Kidney glomerular epithelial cell (primary cell): Measurements from ENCODE around the gene SHC1.
"Not testable (repeated sequence)": the region's sequence is repeated elsewhere in the genome, so short reads cannot be mapped to it uniquely, and the experiment has no call there.

Experiments used
- DNase-seq: peaks from one replicate; lab custom pipeline; 2025; lab: John Stamatoyannopoulos, UW

The SHC1 gene

DNA sequence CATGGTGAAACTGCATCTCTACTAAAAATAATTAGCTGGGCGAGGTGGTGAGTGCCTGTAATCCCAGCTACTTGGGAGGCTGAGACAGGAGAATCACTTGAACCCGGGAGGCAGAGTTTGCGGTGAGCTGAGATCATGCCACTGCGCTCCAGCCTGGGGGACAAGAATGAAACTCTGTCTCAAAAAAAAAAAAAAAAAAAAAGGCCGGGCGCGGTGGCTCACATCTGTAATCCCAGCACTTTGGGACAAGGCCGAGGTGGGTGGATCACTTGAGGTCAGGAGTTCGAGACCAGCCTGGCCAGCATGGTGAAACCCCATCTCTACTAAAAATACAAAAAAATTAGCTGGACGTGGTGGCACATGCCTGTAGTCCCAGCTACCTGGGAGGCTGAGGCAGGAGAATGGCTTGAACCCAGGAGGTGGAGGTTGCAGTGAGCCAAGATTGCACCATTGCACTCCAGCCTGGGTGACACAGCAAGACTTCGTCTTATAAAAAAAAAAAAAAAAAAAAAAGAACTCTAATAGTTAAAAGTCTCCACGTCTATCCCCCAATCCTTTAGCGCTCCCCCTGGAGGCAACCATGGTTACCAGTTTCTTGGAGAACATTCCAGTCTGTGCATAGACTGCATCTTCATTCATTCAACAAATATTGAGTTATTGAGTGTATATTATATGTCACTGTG lies 24.9 kb upstream of the SHC1 start:
- DNase-seq = peak; percentile 52

DNA sequence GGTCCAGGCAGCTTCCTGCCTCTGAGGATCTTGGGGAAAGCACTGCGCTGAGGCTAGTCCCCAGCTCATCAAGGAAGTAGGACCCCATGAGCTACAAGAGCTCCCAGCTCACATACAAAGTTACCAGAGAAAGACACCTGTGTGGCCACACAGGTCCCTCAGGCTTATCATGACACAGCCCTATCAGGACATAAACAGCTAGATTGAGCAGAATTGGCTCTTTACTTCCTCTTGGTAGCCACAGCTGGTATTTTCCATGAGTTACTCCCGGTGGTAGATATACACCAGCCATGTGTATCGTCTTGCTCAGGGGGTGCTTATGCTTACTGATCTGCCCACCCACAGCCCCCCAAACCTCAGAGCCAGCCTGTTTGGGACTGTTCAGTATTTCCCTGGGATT lies 24.0 kb upstream of the SHC1 start:
- DNase-seq = no peak

DNA sequence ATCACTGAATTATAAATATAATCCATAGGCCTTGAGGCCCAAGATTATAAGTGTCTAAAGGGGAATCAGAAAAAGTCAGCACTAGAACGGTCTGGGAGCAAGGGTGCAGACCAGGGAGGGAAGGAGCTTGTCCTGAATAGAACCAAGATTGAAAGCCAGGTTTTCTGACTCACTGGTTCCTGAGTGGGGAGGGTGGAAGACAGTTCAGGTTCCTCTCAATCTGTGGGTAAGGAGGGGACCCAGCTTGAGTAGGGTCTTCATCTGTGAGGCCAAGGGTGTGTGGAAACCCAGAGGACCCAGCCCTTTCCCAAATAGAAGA lies 23.7 kb upstream of the SHC1 start:
- no peak for DNase-seq

DNA sequence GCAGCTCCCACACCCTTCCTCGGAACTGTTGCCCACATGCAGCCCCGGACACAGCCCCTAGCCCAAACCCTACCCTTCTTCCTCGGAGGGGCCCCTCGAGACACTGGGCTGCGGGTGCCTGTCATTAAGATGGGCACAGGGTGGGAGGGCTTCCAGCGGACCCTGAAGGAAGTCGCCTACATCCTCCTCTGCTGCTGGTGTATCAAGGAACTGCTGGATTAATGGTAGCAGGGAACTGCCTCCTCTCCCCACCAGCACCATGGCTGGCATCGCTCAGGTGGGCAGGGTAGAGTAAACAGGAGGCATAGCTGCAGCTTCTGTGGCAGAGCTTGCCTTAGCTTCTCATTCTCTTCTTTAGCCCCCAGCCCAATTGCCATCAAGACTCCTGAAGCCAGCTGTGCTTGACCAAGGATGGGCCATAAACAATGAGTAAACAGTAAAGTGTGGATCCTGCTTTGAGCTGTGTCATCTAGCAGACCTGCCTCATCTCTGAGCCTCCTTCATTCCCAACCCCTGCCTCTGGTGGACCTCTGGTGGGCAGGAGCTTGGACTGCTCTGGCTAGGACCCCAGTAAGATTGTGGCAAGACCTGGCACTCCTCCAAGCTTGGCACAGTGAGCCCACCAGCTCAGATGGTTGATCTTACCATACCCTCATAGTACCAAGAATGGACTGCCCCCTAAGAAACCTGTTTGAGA lies 23.2 kb upstream of the SHC1 start, which contains the start of gene LENEP:
LENEP (plus strand) TSS at position 15 of the 697 bp plus-strand sequence; CDS start at position 37, 22 bp downstream.
- no peak for DNase-seq

DNA sequence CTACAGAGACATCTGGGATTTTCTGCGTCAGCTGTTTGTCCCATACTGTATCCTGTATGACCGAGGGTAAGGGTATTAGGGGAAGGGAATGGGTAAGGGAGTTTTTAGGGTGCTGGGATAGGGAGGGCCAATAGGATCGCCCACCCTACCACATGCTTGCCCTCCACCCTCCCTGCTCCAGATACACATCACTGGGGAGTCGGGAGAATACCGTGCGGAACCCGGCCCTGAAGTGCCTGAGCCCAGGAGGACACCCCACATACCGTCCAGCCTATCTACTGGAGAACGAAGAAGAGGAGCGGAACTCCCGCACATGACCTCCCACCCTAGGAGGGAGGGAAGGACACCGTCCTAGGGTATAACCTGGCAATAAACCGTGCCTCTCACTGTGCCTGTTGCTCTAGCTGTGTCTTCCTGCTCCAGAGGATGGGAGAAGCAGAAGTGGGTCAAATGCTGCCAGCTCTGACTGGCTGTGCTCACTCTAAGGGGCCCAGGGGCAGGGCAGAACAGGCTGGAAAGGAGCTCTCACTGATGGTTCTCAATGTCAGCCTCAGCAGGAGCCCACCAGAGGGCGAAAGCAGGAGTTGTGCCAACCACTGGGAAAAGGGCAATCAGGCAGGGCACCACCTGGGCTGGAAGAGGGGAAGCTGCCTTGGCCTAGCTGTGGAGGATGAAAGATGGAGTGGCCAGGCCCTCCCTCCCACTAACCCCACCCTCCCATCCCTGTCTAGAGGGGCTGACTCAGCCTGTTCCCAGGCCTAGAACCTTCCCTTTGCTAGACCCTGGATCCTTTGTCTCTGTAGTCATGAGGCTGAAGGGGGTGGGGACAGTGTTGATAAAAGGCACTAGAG lies 22.4 kb upstream of the SHC1 start:
- no peak for DNase-seq

DNA sequence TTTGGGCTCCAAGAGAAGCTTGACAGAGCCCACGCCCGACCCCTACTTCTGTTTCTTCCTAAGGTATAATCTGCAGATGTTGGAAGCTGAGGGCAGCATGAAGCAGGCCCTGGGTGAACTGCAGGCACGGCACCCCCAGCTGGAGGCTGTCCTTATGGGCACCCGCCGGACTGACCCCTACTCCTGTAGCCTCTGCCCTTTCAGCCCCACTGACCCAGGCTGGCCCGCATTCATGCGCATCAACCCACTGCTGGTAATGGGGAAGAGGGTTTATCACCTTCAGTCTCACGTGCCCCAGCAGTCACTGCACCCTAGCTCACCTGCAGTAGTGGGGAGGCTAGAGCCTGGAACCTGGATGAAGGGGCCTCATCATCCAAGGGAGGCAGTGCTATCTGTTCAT lies 19.7 kb upstream of the SHC1 start:
- DNase-seq = no peak

DNA sequence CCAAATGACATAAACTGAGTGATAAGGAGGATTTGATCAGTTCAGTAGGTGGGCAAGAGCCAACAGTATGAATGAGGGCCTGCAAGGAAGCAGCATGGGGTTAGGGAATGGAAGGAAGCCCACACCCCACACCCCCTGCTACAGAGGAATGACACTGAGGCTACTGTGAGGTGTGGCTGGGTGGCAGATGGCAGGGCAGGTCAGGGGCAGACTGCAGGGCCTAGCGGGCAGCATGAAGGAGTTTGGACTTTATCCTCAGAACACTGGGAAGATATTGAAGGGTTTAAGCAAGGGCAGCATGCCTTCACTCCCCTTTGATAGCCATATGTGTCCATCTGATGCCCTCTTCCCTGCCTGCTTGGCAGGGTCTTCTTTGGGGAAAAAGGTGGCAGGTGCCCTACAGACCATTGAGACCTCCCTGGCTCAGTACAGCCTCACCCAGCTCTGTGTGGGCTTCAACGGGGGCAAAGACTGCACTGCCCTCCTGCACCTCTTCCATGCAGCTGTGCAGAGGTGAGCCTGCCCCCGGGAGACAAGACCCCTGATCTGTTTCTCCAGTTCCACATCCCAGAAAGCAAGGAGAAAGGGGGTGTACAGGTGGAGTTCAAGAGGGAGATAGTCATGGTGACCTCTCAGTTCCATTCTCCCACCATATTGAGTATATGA lies 18.8 kb upstream of the SHC1 start:
- DNase-seq = no peak

DNA sequence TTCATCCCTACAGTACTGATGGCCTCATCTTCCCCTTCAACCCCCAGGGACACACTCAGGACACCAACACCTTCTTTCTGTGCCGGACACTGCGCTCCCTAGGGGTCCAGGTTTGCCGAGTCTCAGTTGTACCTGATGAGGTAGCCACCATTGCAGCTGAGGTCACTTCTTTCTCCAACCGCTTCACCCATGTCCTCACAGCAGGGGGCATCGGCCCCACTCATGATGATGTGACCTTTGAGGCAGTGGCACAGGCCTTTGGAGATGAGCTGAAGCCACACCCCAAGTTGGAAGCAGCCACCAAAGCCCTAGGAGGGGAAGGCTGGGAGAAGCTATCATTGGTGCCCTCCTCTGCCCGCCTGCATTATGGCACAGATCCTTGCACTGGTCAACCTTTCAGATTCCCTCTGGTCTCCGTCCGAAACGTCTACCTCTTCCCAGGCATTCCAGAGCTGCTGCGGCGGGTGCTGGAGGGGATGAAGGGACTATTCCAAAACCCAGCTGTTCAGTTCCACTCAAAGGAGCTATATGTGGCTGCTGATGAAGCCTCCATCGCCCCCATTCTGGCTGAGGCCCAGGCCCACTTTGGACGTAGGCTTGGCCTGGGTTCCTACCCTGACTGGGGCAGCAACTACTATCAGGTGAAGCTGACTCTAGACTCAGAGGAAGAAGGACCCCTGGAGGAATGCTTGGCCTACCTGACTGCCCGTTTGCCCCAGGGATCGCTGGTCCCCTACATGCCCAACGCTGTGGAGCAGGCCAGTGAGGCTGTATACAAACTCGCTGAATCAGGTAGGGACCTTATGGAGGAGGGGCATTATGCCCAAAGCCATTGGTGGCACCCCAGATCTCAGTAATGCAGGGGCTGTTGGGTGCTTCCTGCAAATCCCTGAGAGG lies 17.8 kb upstream of the SHC1 start:
- no peak for DNase-seq

DNA sequence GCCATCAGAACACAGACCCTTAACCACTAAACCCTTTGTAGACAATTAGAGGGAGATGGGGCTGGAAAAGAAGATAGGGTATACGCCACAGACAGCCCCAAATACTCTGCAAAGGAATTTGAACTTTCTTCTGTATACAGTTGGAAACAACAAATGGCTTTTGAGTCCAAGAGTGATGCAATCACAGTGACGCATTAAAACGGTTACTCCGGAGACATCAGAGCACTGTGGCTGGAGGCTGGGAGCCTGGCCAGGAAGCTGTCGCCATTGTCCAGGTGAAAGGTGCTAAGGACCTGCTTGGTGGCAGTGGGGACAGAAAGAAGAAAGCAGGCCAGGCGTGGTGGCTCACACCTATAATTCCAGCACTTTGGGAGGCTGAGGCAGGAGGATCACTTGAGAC lies 16.8 kb upstream of the SHC1 start:
- no peak for DNase-seq

DNA sequence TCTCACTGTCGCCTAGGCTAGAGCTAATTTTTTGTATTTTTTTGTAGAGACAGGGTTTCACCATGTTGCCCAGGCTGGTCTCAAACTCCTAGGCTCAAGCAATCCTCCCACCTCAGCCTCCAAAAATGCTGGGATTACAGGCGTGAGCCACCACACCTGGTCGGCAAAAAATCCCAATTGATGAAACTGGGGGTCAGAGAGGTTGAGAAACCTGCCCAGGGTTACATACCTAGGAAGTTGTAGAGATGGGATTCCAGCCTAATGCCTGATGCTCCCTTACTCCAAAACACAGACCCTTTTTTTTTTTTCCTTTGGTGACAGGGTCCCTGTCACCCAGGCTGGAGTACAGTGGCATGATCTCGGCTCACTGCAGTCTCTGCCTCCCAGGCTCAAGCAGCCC lies 16.2 kb upstream of the SHC1 start:
- not testable (repeated sequence) for DNase-seq

DNA sequence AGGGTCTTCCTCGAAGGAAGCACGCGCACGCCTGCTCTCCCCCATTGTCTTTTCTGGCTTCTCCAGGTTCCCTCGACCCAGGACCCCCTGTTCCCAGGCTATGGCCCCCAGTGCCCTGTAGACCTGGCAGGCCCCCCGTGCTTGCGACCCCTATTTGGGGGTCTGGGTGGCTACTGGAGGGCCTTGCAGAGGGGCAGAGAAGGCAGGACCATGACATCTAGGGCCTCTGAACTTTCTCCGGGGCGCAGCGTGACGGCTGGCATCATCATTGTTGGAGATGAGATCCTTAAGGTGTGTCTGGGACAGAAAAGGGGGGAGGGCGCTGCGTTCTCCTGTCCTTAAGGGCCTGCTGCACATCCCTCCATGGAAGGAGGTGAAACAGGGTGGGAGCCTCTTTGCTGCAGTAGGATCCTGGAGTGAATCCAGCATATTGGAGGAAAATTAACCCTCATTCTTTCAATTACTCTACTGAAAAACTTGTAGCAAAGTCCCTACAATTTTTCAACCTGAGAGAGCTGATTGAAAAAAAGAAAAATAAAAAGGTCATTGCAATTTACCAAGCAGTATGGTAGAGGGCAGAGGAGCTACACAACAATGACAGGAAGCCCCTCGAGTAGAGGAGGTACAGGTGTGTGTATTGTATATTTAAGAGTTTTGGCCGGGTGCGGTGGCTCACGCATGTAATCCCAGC lies 13.4 kb upstream of the SHC1 start:
- no peak for DNase-seq

DNA sequence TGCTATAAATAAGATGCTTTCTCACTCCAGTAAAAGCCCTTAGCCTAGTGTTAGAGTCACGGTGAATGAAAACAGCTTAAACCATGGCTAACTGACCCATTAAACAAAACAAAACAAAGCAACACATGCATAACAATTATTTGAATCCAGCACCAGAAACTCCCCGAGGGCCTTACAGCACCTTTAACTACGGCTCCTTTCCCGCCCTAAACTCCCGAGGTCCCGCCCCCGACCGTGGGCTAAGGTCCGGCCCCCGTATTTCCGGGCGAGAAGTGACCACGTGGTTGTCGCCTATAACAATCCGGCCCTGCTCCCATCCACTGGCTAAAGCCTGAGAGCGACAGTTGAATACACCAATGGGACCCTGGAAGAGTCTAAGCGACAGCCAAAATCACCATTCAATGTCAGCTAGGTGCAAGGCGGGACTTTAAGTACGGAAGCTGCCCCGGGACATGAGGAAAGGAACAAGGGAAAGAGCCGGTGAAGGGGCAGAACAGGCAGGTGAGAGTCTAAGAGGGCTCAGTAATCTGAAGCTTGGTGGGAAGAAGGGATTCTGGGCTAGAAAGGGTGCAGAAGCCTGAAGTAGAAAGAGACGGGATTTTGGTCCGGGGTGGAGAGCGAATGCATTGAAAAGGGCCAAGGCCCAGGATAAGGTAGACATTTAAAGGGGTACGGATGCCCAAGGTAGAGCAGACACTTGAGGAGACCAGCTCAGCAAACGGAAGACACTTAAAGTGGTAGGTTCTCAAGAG lies 12.5 kb upstream of the SHC1 start, which contains the start of gene FLAD1:
FLAD1 (plus strand) TSS at position 448 of the 752 bp plus-strand sequence. CDS start 351 bp downstream, outside the sequence.
- DNase-seq = peak; percentile 99

DNA sequence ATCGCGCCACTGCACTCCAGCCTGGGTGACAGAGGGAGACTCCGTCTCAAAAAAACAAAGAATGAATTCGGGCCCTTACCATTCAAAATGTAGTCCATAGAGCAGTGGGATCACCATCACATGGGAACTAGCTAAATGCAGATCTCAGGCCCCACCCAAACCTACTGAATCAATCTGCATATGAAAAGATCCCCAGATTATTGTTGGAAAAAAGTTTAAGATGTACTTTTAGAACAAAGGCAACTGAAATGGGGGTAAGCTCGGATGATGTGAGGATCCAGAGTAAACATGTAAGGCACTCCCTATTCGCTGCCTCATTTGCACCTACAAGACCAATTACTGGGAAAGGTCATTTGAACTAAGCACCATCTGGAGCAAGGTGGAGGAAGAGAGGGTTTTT lies 11.8 kb upstream of the SHC1 start:
- DNase-seq = no peak

DNA sequence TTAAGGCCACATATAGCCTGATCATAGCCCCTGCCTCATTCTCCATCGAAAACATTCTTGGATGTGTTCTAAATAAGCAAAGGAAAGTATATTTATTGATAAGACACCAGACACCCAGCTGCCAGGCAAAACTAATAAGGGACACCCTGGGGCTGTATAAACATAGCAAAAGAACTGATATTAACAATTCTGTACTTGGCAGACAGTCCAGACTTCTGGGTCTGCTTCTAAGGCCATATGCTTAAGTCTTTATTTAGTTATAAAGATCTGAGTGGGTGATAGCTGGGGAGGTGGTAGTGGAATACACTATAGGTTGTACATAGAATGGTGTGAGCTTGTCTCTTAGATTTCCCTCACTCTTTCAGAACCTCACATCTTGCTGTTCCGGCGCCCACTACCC lies 7.8 kb upstream of the SHC1 start:
- no peak for DNase-seq

DNA sequence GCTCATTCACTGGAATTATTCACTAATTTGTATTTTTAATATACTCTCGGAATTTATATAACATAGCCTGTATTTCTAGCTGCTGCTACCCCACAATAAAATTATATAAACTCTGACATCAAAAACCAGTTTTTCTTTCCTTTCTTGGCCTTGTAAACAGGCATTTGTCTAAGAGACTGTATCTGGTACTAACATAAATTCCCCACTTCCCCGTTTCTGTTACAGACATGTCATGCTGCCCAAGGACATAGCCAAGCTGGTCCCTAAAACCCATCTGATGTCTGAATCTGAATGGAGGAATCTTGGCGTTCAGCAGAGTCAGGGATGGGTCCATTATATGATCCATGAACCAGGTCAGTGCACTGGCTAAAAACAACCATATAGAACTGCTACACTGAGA lies 7.2 kb upstream of the SHC1 start:
- not testable (repeated sequence) for DNase-seq

DNA sequence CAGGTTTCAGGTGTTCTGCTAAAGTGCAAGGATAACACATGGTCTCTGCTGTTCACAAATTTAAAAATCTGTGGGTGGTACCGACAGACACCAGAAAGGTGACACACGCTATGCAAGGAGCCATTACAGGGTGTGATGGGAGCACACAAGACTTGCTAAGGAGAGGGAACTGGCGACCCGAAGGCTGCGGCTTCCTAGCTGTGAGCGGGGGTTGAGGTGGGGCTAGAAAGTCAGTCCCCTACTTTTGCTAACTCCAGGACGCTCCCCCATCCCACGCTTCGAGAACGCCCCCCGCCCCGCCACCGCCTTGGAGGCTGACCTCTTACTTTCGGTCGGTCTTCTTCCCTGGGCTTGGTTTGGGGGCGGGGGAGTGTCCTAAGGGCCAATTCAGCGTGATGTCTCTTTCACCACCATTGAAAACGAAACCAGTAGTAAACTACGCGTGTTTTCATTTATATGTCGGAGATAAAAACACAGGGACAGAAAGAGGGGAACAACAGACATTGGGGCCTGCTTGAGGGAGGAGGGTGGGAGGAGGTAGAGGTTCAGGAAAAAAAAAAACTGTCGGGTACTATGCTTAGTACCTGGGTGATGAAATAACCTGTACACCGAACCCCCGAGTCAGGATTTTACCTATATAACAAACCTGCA lies 5.0 kb upstream of the SHC1 start:
- peak; percentile 69 for DNase-seq

DNA sequence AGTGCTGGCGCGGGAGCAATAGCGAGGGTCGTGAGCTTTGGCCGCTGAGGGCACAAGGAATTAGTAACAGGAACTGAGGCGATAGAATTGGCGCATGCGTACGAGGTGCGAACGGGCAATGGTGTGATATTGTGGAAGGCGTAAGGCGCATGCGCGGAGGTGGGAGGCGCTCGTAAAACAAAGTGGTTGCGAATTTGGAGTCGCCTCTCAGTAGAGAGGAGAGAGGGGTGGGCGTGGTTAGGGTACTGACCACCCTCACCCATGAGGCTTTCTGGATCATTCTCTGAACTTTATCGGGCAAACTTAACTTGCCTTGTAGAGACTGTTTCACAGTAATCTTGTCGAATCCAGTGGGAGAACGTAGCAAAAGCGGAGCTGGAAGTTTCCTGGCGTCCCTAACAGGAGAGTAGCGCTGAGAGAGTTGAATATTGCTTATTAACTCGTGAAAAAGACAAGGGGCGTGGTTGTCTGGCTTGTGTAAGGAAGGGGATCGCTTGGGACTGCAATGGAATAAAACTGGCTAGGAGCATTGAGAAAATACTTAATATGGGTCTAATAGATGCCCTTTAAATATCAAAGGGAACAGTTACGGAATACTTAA lies 4.4 kb upstream of the SHC1 start:
- peak; percentile 99 for DNase-seq

DNA sequence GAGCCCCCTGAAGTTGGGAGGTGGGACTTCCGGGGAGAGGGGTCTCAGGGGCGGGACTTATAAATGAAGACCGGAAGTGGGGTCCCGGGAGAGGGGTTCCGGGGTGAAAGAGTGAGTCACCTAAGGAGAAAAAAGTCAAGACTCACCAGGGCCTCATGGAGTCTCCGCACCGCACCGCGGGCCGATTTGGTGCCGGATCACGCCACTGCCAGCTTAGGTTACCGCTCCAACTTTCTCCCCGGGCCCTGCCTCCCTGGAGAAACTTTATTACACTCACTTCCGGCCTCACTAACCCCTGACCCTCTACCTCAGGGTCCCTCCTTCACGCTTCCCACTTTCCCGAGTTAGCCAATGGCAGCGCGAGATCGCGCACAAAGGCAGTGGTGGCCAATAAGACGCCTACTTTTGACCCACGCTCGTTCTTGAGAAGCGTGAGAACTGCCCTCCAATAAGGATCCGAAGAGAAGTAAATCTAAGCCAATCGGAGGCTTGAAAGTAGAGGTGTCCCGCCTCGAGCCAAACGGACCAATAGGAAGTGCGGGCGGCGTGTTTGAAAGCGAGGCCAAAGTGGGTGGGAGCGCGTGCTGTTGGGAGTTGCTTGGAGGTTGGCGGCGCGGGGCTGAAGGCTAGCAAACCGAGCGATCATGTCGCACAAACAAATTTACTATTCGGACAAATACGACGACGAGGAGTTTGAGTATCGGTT lies 3.7 kb upstream of the SHC1 start, which contains the start of gene CKS1B:
CKS1B (plus strand) TSS at position 580 of the 706 bp plus-strand sequence; CDS start at position 645, 65 bp downstream.
- DNase-seq = peak; percentile 100
